Measurements from ENCODE around the gene INPP1. TPM values are rescaled to one million over a fixed set of nuclear protein-coding genes. Genes with fewer than 3 reads are reported as not detected.

Gene INPP1
- total and polyA plus RNA-seq, 2 of the 8 experiments (the other 6 are each of a cell fraction or from before 2014, with no cell fraction given), result 0.88 to 3.0 TPM

- H3K18ac ChIP-seq (ENCODE audit: extremely low read depth, low read length), result no peak overlapping the region
- H4K91ac ChIP-seq (replicated peaks; ENCODE audit: insufficient read length, low read length), result no peak overlapping the region
- no peak overlapping the region for H3K14ac ChIP-seq (ENCODE audit: insufficient read length)
- H2BK15ac ChIP-seq (ENCODE audit: low read length), result 0 out of 2 replicates have a peak overlapping the region, but pooled peaks have one; percentile 85
- H4K5ac ChIP-seq (ENCODE audit: insufficient read length, low read depth, low read length), result no peak overlapping the region
- H3K56ac ChIP-seq (replicated peaks; ENCODE audit: insufficient read length, low read depth, low read length), result no peak overlapping the region
- no peak overlapping the region for H2BK5ac ChIP-seq (ENCODE audit: low read depth, low read length)
- H2BK20ac ChIP-seq (ENCODE audit: low read length), result no peak overlapping the region
- H3K79me2 ChIP-seq (ENCODE audit: control insufficient read depth in 1 of 2, insufficient read depth in 2 of 2, low read length in 2 of 2), result no peaks in the 10 kb centered on the region
- ChIA-PET POLR2A (ENCODE audit: partially characterized antibody) (no interaction called here), CTCF (ENCODE audit: partially characterized antibody) (interaction anchor here (0.9 to 1.5 kb wide), 6 partner anchors 67 to 302 kb away, joined by 3 to 4 read pairs (median 3); no protein-coding TSS in a partner anchor)
- DNase-seq (ENCODE audit: low read depth in 1 of 2, low spot score in 2 of 2) (no peak), FAIRE-seq (no peak)
- no peak overlapping the region for H3K23ac ChIP-seq (ENCODE audit: insufficient read length)
- H4K8ac ChIP-seq (ENCODE audit: extremely low read depth, insufficient read depth, low read length), result no peak overlapping the region
- no peaks in the 10 kb centered on the region for H3K9me3 ChIP-seq (ENCODE audit: insufficient read depth in 2 of 2, low read depth in 1 of 2, low read length in 1 of 2)
- H3K27ac ChIP-seq (ENCODE audit: low read depth, low read length), result no peak overlapping the region
- no peak overlapping the region for H2BK120ac ChIP-seq (replicated peaks; ENCODE audit: low read depth, low read length)
- 92% methylated on average over 10 of the region's 10 CpGs; no CpG with 5 or more reads in 1 of the 2 experiments for WGBS, 2 experiments (ENCODE audit: extremely low coverage in 1 of 2, insufficient coverage in 1 of 2, insufficient read length in 1 of 2, insufficient replicate concordance in 2 of 2, low coverage in 1 of 2, low lambda C conversion rate in 2 of 2, missing lambda C conversion rate in 1 of 2)
- H3K79me1 ChIP-seq (ENCODE audit: low read depth, low read length), result no peaks in the 10 kb centered on the region
- H3K9ac ChIP-seq (replicated peaks in 1 of 4; ENCODE audit: extremely low read depth in 1 of 4, low read depth in 3 of 4, low read length in 3 of 4), result no peak overlapping the region; a peak in 1 of 7 replicates
- H2AFZ ChIP-seq (ENCODE audit: low read length), result peak overlapping the region; percentile 59; the same call in 1 of the 2 replicates
- H3K4me1 ChIP-seq (replicated peaks in 1 of 4; ENCODE audit: control insufficient read depth in 3 of 4, insufficient read depth in 4 of 4, low read length in 3 of 4), result no peaks in the 10 kb centered on the region
- H3K4me2 ChIP-seq (ENCODE audit: insufficient read depth in 1 of 2, low read depth in 2 of 2, low read length in 2 of 2), result no peak overlapping the region
- peaks cover 0 to 1% (median 0%) of the 10 kb centered on the region in 4 experiments; a peak in 1 of 7 replicates for H3K27me3 ChIP-seq (replicated peaks in 1 of 4; ENCODE audit: control insufficient read depth in 3 of 4, extremely low read depth in 1 of 4, insufficient read depth in 3 of 4, low read length in 3 of 4)
- H4K20me1 ChIP-seq (replicated peaks in 1 of 2; ENCODE audit: control insufficient read depth in 1 of 2, insufficient read depth in 2 of 2, low read length in 2 of 2), result no peaks in the 10 kb centered on the region
- H2AK5ac ChIP-seq (ENCODE audit: low read depth, low read length), result no peak overlapping the region
- H2BK12ac ChIP-seq (ENCODE audit: low read depth, low read length), result no peak overlapping the region
- no peaks in the 10 kb centered on the region for H3K36me3 ChIP-seq (ENCODE audit: control insufficient read depth in 2 of 4, insufficient read depth in 4 of 4, low read length in 3 of 4)
- H3K4me3 ChIP-seq (ENCODE audit: extremely low read depth in 1 of 4, insufficient read depth in 2 of 4, low read depth in 3 of 4, low read length in 4 of 4), result no peak overlapping the region
- no peaks in the 10 kb centered on the region for H3K23me2 ChIP-seq (ENCODE audit: low read depth, low read length)
- H3K4ac ChIP-seq (replicated peaks; ENCODE audit: insufficient read length, low read depth, low read length), result no peak overlapping the region
- TF ChIP-seq CHD1 (IDR thresholded peaks at IDR 0.05; ENCODE audit: low read depth, low read length) (no peak), ASH2L (IDR thresholded peaks at IDR 0.05; ENCODE audit: low read length) (no peak)
These were observed 36.0 kb downstream of the INPP1 start for GRCh38 chr2:190379249-190379964.

Data from H1 (cell line).